Gastrocnemius medialis (tissue), 4 donors: Measurements from ENCODE around the gene RTEL1. TPM values are rescaled to one million over a fixed set of nuclear protein-coding genes. Genes with fewer than 3 reads are reported as not detected.

Source experiments
- ATAC-seq, 2 donors: fragments of 150-250 bp; one replicate each; pipeline ENCODE4 v1.9.1; 2016
- DNase-seq, 2 donors: peaks; one replicate each; pipeline ENCODE4 v3.0.0-alpha.2; 2019
- H3K27ac ChIP-seq, 4 donors: fragments of 200-600 bp; sonication (generic); 1 replicate in 1 of 4; 2 replicates in 3 of 4; pipeline ENCODE4 v1.5.1; 2016 to 2018; ENCODE audit warnings: mild to moderate bottlenecking in 2 of 4, moderate library complexity in 1 of 4
- H3K27me3 ChIP-seq, 3 donors: fragments of 200-600 bp; sonication (generic) in 2 of 3; 1 replicate in 1 of 3; 2 replicates in 2 of 3; pipeline versions ENCODE4 v1.5.1 to v1.6.0; 2016 to 2019; ENCODE audit warnings: mild to moderate bottlenecking in 1 of 3, moderate library complexity in 1 of 3
- H3K36me3 ChIP-seq, 2 donors: fragments of 200-600 bp; sonication (generic) in 1 of 2; one replicate each; pipeline ENCODE4 v1.5.1; 2017 to 2018
- H3K4me1 ChIP-seq, 2 donors: fragments of 200-600 bp; sonication (generic) in 1 of 2; one replicate each; pipeline ENCODE4 v1.5.1; 2016 to 2017; ENCODE audit warnings: mild to moderate bottlenecking in 2 of 2
- H3K4me3 ChIP-seq, 4 donors: fragments of 200-600 bp; sonication (generic) in 3 of 4; 1 replicate in 1 of 4; 2 replicates in 3 of 4; pipeline ENCODE4 v1.5.1; 2016 to 2019; ENCODE audit warnings: mild to moderate bottlenecking in 2 of 4
- H3K9me3 ChIP-seq, 3 donors: fragments of 200-600 bp; sonication (generic) in 2 of 3; 1 replicate in 1 of 3; 2 replicates in 2 of 3; pipeline ENCODE4 v1.5.1; 2016 to 2019
- POLR2A ChIP-seq, 2 donors: fragments of 450-650 bp; IDR thresholded peaks; one replicate each; pipeline ENCODE4 v1.6.1; 2017; ENCODE audit warnings: antibody characterized with exemption in 2 of 2, mild to moderate bottlenecking in 2 of 2, moderate library complexity in 2 of 2
- in situ Hi-C, 4 donors: fragments of 200-750 bp; cut with MboI; loops; one replicate each; pipeline versions ENCODE4 v1.15.0 to v1.8.0; 2017; ENCODE audit warnings: low sequenced_read_pairs in 4 of 4
- intact Hi-C: fragments of 100-400 bp; cut with DNase I; formaldehyde crosslinking; loops from one replicate; pipeline ENCODE4 v1.15.1; 2023; ENCODE audit warnings: low total_unique reads
- total RNA-seq, 4 donors: library from RNA; depleted of rRNA; stranded (reverse); fragments of >200 nt; gene quantifications; one replicate each; pipeline versions ENCODE4 v1.1.0 to v1.2.3, GENCODE V29; 2016
- TF ChIP-seq, protein P1 (sequence below), 5 experiments: fragments of 450-650 bp in 3 of 5; fragments of 200-600 bp in 2 of 5; sonication (generic) in 2 of 5; IDR thresholded peaks in 4 of 5; conservative IDR thresholded peaks in 1 of 5; 1 replicate in 4 of 5; 2 replicates in 1 of 5; pipeline ENCODE4 v1.5.1; 2016 to 2019; ENCODE audit warnings: antibody characterized with exemption in 5 of 5, mild to moderate bottlenecking in 3 of 5, moderate library complexity in 3 of 5

Gene RTEL1
- total RNA-seq, 4 donors from 2014 or later = 2.4 to 9.1 (median 6.0) TPM

GRCh38 chr20:63738687-63739129 lies 80.6 kb downstream of the RTEL1 start:
- peaks cover 17 to 32% of the 10 kb centered on the region in 2 donors for H3K4me1 ChIP-seq
- intact Hi-C loops = loop anchor here (1.0 to 5.0 kb wide), 2 partner anchors 96 to 157 kb away; partner anchors contain the start of gene DNAJC5
- H3K27ac ChIP-seq = peak overlapping the region; percentile 93 to 99 (median 97)

DNA sequence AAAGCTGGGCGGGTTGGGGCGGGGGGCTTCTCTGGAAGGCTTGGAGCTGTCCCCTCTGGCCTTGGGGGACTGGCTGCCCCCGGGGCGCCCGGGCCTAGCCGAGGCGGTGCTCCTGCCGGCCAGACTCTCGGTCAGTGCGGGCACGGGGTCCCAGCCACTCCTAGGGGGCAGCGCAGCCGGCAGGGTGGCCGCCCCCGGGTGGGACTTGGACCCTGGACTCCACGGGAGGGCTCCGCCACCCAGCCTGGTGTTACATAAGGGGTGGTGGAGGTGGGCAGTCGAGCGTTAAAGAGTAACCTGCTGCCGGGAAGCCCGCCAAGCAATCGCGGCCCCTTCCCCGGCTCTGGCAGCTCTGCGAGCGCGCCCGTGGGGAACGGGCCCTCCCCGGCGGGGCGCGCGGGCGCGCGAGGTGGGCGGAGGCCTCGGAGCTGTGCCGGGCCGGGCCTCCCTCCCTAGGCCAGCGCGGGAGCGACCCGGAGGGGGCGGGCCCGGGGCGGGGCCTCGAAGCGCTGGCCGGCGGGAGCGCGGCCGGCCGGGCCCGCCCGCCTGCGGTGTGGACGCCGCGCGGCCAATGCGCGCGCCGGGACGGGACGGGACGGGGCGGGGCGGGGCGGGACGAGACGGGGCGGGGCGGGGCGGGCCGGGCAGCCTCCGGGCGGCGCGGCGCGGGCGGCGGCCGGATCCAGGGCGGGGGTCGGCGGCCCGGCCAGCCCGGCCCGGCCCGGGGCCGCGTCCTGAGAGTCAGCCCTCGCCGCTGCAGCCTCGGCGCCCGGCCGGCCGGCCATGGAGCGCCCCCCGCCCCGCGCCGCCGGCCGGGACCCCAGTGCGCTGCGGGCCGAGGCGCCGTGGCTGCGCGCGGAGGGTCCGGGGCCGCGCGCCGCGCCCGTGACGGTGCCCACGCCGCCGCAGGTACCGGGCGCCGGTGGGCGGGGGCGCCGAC lies 81.3 kb downstream of the RTEL1 start, which contains the start of gene SLC2A4RG:
TSS of gene SLC2A4RG (plus strand) at position 647 of the 940 bp plus-strand sequence. CDS start at position 784, 137 bp downstream.
- Histone ChIP-seq H3K4me1 (peaks cover 17 to 32% of the 10 kb centered on the region in 2 donors), H3K27ac (peak within 1 kb of the TSS; percentile 95 to 99 (median 97)), H3K27me3 (no peaks in the 10 kb centered on the region), H3K4me3 (peak within 1 kb of the TSS; percentile 58 to 91 (median 74)), H3K36me3 (peaks cover 0 to 29% of the 10 kb centered on the region in 2 donors), H3K9me3 (no peaks in the 10 kb centered on the region)
- peak; percentile 54 to 72 for DNase-seq
- in situ Hi-C loops (no loop called here), intact Hi-C loops (loop anchor here (1.0 to 5.0 kb wide), 5 partner anchors 32 to 156 kb away; partner anchors contain the start of genes ARFRP1, DNAJC5, GMEB2 and TPD52L2)
- peak; percentile 59 to 67 for ATAC-seq
- peak; percentile 32 to 33 for TF ChIP-seq POLR2A (IDR thresholded peaks at IDR 0.05)
- TF ChIP-seq, protein P1, sequence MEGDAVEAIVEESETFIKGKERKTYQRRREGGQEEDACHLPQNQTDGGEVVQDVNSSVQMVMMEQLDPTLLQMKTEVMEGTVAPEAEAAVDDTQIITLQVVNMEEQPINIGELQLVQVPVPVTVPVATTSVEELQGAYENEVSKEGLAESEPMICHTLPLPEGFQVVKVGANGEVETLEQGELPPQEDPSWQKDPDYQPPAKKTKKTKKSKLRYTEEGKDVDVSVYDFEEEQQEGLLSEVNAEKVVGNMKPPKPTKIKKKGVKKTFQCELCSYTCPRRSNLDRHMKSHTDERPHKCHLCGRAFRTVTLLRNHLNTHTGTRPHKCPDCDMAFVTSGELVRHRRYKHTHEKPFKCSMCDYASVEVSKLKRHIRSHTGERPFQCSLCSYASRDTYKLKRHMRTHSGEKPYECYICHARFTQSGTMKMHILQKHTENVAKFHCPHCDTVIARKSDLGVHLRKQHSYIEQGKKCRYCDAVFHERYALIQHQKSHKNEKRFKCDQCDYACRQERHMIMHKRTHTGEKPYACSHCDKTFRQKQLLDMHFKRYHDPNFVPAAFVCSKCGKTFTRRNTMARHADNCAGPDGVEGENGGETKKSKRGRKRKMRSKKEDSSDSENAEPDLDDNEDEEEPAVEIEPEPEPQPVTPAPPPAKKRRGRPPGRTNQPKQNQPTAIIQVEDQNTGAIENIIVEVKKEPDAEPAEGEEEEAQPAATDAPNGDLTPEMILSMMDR (IDR thresholded peaks at IDR 0.05 in 4 of 5, conservative IDR thresholded peaks at IDR 0.05 in 1 of 5) = no peak

More at GRCh38 chr20:63738687-63739129, 80.6 kb downstream of the RTEL1 start:
- DNase-seq = peak; percentile 50 to 80
- H3K36me3 ChIP-seq = peaks cover 0 to 36% of the 10 kb centered on the region in 2 donors
- ATAC-seq = peak; percentile 25 to 26
- peak overlapping the region; percentile 57 to 91 (median 74) for H3K4me3 ChIP-seq
- no peaks in the 10 kb centered on the region for H3K27me3 ChIP-seq
- no peaks in the 10 kb centered on the region for H3K9me3 ChIP-seq
- peak in 1 of 2 donors; percentile 20 for TF ChIP-seq POLR2A (IDR thresholded peaks at IDR 0.05)
- TF ChIP-seq, protein P1 (IDR thresholded peaks at IDR 0.05 in 4 of 5, conservative IDR thresholded peaks at IDR 0.05 in 1 of 5) = no peak
- in situ Hi-C loops = no loop called here

- H3K36me3 ChIP-seq = peaks cover 0 to 22% of the 10 kb centered on the region in 2 donors
- no peaks in the 10 kb centered on the region for H3K9me3 ChIP-seq
- peak in 1 of 2 donors; percentile 32 for DNase-seq
- peak; percentile 19 to 45 for ATAC-seq
- peak overlapping the region; percentile 58 to 74 (median 66) for H3K4me3 ChIP-seq
- TF ChIP-seq, protein P1 (IDR thresholded peaks at IDR 0.05 in 4 of 5, conservative IDR thresholded peaks at IDR 0.05 in 1 of 5) = no peak
- TF ChIP-seq POLR2A (IDR thresholded peaks at IDR 0.05) = no peak
- peak overlapping the region; percentile 90 to 95 (median 94) for H3K27ac ChIP-seq
- intact Hi-C loops = loop anchor here (1.0 to 2.0 kb wide), 3 partner anchors 33 to 125 kb away; partner anchors contain the start of genes ARFRP1, GMEB2 and TPD52L2
- H3K27me3 ChIP-seq = no peaks in the 10 kb centered on the region
- in situ Hi-C loops = no loop called here
- H3K4me1 ChIP-seq = peaks cover 17 to 32% of the 10 kb centered on the region in 2 donors
Measured at GRCh38 chr20:63740070-63740626, 82.0 kb downstream of the RTEL1 start.

- intact Hi-C loops (loop anchor here (1.0 to 2.0 kb wide), 3 partner anchors 33 to 124 kb away; partner anchors contain the start of genes ARFRP1, GMEB2 and TPD52L2), in situ Hi-C loops (no loop called here)
- DNase-seq (peak; percentile 91 to 96), ATAC-seq (peak; percentile 68 to 71)
- Histone ChIP-seq H3K4me1 (peaks cover 17 to 32% of the 10 kb centered on the region in 2 donors), H3K27ac (peak overlapping the region; percentile 90 to 95 (median 94)), H3K36me3 (peaks cover 0 to 16% of the 10 kb centered on the region in 2 donors), H3K9me3 (no peaks in the 10 kb centered on the region), H3K27me3 (no peaks in the 10 kb centered on the region), H3K4me3 (peak overlapping the region; percentile 58 to 74 (median 66))
- peak; percentile 53 for TF ChIP-seq POLR2A (IDR thresholded peaks at IDR 0.05)
- TF ChIP-seq, protein P1 (IDR thresholded peaks at IDR 0.05 in 4 of 5, conservative IDR thresholded peaks at IDR 0.05 in 1 of 5) = peak in 2 of 5 experiments; percentile 47 to 60
Measured at GRCh38 chr20:63740627-63741353, 82.7 kb downstream of the RTEL1 start.
